ENCODE results near the gene DOCK8. TPM values are rescaled to one million over a fixed set of nuclear protein-coding genes. Genes with fewer than 3 reads are reported as not detected.

Gene DOCK8
- total RNA-seq, 6 experiments from 2014 or later = 0.05 to 0.34 (median 0.20) TPM

DNA sequence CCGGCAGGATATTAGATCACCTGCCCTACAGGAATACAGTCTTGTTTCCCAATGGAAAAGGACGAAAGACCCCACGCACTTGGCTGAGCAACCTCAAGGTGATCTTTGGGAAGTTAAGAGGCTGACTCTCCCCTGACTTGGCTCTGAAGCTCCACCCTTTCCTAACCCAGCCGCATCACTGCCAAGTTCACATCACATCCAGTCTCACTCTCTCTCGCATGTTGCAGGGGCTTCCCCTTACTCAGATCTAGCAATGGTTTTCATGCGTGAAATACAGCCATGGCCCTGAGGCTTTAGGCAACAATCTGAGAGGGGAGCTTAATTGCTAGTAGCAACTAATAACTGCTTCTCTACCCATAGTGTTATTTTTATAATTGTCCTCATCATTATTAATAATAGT, 211.6 kb downstream of the DOCK8 start:
- peaks cover 4% of the 10 kb centered on the region; the same call in 1 of the 2 replicates for H3K27me3 Mint-ChIP-seq (ENCODE audit: insufficient read depth)
- no peaks in the 10 kb centered on the region for H3K9me3 Mint-ChIP-seq
- H3K36me3 Mint-ChIP-seq (ENCODE audit: low read depth) = no peaks in the 10 kb centered on the region
- H3K27ac Mint-ChIP-seq = no peak overlapping the region
- H3K4me3 Mint-ChIP-seq = no peak overlapping the region
- H3K4me1 Mint-ChIP-seq (ENCODE audit: low read depth) = no peaks in the 10 kb centered on the region
- TF ChIP-seq, protein P1, sequence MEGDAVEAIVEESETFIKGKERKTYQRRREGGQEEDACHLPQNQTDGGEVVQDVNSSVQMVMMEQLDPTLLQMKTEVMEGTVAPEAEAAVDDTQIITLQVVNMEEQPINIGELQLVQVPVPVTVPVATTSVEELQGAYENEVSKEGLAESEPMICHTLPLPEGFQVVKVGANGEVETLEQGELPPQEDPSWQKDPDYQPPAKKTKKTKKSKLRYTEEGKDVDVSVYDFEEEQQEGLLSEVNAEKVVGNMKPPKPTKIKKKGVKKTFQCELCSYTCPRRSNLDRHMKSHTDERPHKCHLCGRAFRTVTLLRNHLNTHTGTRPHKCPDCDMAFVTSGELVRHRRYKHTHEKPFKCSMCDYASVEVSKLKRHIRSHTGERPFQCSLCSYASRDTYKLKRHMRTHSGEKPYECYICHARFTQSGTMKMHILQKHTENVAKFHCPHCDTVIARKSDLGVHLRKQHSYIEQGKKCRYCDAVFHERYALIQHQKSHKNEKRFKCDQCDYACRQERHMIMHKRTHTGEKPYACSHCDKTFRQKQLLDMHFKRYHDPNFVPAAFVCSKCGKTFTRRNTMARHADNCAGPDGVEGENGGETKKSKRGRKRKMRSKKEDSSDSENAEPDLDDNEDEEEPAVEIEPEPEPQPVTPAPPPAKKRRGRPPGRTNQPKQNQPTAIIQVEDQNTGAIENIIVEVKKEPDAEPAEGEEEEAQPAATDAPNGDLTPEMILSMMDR (IDR thresholded peaks at IDR 0.05) = no peak
- no peak for DNase-seq

DNA sequence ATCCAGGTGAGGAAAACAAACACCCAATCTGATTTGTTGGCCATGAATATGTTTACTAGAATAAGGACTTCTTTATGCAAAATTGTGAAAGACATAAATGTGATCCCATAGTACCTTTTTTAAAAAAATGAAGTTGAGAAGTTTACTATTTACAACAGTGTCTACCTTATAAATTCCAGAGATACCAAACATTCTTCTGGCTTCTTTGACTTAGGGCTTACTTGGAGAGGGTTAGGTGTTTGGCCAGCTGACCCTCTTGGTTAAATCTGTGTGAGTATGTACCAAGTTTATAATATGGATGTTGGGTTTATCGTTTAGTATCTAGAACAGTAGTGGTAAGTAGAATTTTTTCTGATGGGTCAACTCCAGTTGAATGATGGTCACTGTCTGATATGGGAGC, 212.3 kb downstream of the DOCK8 start:
- Mint-ChIP-seq H3K4me1 (ENCODE audit: low read depth) (no peaks in the 10 kb centered on the region), H3K27ac (no peak overlapping the region), H3K9me3 (no peaks in the 10 kb centered on the region), H3K27me3 (ENCODE audit: insufficient read depth) (peaks cover 4% of the 10 kb centered on the region; the same call in 1 of the 2 replicates), H3K4me3 (no peak overlapping the region), H3K36me3 (ENCODE audit: low read depth) (no peaks in the 10 kb centered on the region)
- TF ChIP-seq, protein P1 (IDR thresholded peaks at IDR 0.05) = no peak
- DNase-seq = no peak

DNA sequence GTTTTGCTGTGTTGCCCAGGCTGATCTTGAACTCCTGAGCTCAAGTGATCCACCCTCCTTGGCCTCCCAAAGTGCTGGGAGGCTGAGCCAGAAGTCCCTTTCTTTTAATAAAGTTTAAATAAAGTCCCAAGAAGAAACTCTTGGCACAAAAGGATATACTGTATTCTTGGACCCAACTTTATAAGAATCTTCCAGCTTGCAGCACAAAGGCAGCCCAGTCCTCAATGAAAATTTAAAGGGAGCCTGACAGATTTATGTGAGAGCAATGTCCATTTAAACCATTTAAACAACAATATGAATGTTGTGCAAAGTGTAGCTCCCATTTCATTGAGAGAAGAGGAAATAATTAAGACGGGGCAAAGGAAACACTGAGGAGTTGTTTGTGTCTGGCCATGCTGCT, 217.0 kb downstream of the DOCK8 start:
- Mint-ChIP-seq H3K9me3 (no peaks in the 10 kb centered on the region), H3K4me3 (no peak overlapping the region), H3K36me3 (ENCODE audit: low read depth) (no peaks in the 10 kb centered on the region), H3K27ac (no peak overlapping the region), H3K4me1 (ENCODE audit: low read depth) (no peaks in the 10 kb centered on the region; the same call in 1 of the 2 replicates), H3K27me3 (ENCODE audit: insufficient read depth) (peaks cover under 1% of the 10 kb centered on the region; the same call in 1 of the 2 replicates)
- TF ChIP-seq, protein P1 (IDR thresholded peaks at IDR 0.05) = no peak
- DNase-seq = no peak

DNA sequence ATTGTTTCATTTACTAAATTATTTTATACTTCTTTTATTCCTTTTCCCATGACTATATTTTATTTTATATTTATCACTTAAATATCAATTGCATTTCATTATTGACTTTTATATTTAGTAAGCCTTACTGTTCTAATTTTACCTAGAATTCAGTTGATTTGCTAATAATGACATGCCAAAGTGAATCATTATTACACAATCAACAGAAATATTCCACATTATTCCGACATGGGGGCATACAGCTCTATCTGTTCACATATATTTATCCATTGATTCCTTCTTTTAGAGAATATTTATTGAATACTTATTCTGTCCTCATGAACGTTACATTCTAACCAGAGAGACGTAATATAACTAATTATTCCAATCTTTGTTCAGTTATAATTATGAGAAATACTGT, 221.8 kb downstream of the DOCK8 start:
- H3K27ac Mint-ChIP-seq = no peak overlapping the region
- no peak for DNase-seq
- no peaks in the 10 kb centered on the region for H3K9me3 Mint-ChIP-seq
- H3K27me3 Mint-ChIP-seq (ENCODE audit: insufficient read depth) = peaks cover 6% of the 10 kb centered on the region
- H3K36me3 Mint-ChIP-seq (ENCODE audit: low read depth) = no peaks in the 10 kb centered on the region
- no peak overlapping the region for H3K4me3 Mint-ChIP-seq
- no peaks in the 10 kb centered on the region; the same call in 1 of the 2 replicates for H3K4me1 Mint-ChIP-seq (ENCODE audit: low read depth)
- TF ChIP-seq, protein P1 (IDR thresholded peaks at IDR 0.05) = no peak

DNA sequence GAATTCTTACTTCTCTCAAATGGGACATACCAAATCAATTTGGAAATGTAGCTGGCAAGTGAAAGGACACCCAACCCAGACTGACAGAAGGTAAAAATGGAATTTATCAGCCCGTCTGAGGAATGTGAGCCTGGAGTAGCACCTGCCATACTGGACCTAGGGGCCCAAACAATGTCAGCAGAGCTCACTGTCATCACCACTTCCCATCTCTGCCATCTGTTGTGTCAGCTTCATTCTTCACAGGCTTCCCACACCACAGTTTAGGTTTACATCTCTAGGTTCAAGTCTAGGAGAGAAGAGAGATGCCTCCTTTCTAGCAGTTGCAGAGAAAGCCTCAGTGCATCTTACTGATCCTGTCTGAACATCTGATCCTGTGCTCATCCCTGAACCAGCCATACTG, 222.4 kb downstream of the DOCK8 start:
- Mint-ChIP-seq H3K27me3 (ENCODE audit: insufficient read depth) (peaks cover 6% of the 10 kb centered on the region), H3K27ac (peak overlapping the region; percentile 43), H3K36me3 (ENCODE audit: low read depth) (no peaks in the 10 kb centered on the region), H3K9me3 (no peaks in the 10 kb centered on the region), H3K4me1 (ENCODE audit: low read depth) (no peaks in the 10 kb centered on the region; the same call in 1 of the 2 replicates), H3K4me3 (no peak overlapping the region)
- DNase-seq = no peak
- TF ChIP-seq, protein P1 (IDR thresholded peaks at IDR 0.05) = no peak

DNA sequence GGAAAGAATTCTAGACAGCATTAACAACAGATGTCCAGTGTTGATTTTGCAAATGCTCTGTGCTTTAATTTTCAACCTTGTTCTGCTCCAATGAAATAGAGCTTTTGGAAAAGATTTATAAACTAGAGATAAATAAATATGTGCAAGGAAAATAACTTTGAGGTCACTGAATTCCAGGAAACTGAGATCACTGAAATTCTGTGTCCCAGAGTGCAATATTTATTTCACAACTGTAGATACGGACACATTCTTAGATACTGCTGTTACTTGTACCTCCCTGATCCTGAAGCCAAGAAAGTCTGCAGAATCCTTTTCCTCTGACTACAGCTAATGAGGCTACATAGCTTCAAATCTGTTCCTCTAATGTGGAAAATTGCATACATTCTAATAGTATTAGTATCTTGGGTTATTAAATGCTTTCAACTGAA, 222.9 kb downstream of the DOCK8 start:
- Mint-ChIP-seq H3K27me3 (ENCODE audit: insufficient read depth) (peaks cover 6% of the 10 kb centered on the region), H3K27ac (peak overlapping the region; percentile 75), H3K9me3 (no peaks in the 10 kb centered on the region), H3K4me3 (no peak overlapping the region), H3K4me1 (ENCODE audit: low read depth) (no peaks in the 10 kb centered on the region; the same call in 1 of the 2 replicates), H3K36me3 (ENCODE audit: low read depth) (no peaks in the 10 kb centered on the region)
- peak; percentile 73 for DNase-seq
- TF ChIP-seq, protein P1 (IDR thresholded peaks at IDR 0.05) = no peak

All from HFFc6 (cell line).